NCI-H226 (cell line): ENCODE results near the gene IL25.

ENCODE experiments used
- DNase-seq: peaks from one replicate; pipeline ENCODE4 v3.0.0-alpha.2; 2015

IL25 gene

DNA sequence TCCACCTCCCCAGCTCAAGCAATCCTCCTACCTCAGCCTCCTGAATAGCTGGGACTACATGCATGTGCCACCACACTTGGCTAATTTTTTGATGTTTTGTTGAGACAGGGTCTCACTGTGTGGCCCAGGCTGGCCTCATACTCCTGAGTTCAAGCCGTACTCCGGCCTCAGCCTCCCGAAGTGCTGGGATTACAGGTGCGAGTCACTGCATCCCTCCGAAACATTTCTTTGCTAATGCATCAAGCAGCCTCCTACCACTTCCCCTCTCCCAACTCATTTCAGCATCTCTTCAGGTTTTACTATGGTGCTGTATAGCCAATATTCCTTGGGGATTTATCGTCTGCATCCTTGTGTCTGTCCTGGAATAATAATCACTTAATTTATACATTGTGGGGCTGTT is 17.6 kb upstream of the IL25 start:
- DNase-seq = no peak

DNA sequence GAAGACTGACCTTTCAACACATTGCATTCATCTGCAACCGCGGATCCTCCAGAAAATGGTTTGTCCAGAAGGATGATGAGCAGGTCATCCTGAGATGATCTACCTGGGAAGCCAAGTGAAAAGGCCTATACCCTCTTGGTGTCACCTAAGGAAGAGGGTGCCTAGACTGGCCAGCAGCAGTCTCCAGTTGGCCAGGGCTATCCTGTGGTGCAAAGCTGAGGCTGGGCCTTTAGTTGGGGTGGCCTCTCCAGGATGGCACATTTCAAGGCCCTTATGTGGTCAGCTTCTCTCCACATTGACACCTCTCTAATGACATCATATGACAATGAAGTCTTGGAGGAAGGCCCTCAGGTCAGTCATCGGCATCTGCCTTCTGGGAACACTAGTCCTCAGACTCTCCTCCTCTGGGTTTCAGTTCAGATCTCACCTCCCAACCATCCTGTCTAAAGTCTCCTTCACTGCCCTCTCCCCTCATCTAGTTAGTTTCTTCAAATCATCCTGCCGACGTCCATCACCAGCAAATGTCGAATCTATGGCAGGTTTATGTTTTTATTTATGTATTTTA is 16.7 kb upstream of the IL25 start:
- no peak for DNase-seq

GRCh38 chr14:23356662-23357061 is 15.9 kb upstream of the IL25 start:
- no peak for DNase-seq

- no peak for DNase-seq
Observed at GRCh38 chr14:23357261-23357660, 15.3 kb upstream of the IL25 start.

DNA sequence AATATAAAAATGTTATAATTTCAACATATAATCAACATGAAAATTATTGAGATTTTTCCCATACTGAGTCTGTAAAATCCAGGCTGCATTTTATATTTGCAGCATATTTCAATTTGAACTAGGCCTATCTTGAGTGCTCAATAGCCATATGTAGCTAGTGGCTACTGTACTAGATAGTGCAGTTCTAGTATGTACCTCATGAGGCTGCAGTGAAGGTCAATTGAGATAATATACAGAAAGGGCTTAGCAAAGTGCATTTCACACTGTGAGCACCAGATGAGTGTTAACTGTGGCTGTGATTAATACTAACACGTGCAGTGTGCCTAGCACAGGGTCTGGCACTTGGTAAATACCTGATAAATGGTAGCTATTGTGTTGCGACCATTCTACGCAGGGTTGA is 14.6 kb upstream of the IL25 start:
- DNase-seq = no peak

GRCh38 chr14:23358553-23359166 is 13.9 kb upstream of the IL25 start:
- DNase-seq = no peak

- no peak for DNase-seq
Observed at GRCh38 chr14:23359167-23359626, 13.4 kb upstream of the IL25 start.

GRCh38 chr14:23359722-23360447 is 12.7 kb upstream of the IL25 start:
- no peak for DNase-seq

DNA sequence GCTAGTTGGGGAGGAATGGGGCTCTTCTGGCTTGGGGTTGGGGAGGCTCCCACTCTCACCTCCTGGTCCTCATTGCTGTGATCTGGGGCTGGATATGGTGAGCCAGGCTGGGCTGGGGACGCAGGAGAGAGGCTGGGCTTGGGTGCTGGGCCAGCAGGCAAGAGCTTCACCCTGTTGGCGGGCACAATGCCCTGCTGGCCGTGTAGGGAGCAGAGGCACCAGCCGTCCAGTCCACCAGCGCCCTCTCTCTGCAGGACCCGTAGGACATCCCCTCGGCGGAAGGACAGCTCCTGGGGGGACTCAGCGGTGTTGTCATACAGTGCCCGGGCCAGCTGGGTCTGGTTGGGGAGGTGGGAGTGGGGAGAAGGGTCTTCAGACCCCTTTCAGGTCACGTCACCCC is 12.1 kb upstream of the IL25 start:
- no peak for DNase-seq

GRCh38 chr14:23361320-23361719 is 11.3 kb upstream of the IL25 start:
- no peak for DNase-seq

GRCh38 chr14:23361763-23362162 is 10.8 kb upstream of the IL25 start:
- DNase-seq = no peak

- DNase-seq = no peak
Observed at GRCh38 chr14:23362200-23362599, 10.4 kb upstream of the IL25 start.

- no peak for DNase-seq
Observed at GRCh38 chr14:23364164-23365035, 8.2 kb upstream of the IL25 start.

DNA sequence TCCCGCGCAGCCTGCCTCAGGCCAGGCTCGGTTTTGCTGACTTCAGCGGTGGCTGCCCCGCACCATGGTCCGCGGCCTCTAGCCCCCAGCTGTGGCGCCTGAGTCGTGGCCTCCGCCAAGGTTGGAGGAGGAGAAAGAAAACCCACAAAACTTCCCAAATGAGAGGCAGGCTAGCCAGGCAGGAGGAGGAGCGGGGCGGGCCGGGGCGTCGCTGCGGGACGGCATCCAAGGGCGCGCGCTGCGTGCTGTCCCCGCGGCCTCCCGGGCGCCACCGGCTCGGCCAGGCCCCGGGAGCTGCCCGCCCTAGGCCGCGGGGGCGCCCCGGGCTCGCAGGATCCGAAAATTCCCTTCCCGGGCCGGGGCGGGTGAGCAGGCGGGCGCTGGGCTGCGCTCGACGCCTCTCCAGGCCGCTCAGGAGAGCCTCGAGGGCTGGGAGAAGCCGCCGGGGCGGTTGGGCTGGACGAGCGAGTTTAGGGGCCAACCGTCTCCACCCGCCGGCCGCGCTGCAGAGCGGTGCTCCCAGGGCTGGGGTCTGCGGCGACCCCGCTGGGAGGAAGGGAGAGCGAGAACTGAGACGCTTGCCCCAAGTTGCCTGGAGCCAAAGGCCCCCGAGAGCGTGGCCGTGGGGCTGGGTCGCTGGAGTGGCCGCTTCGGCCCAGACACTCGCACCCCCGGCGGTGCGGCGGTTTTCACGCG is 7.4 kb upstream of the IL25 start, which contains the start of gene EFS:
Gene EFS, minus strand, starts transcription at position 137 of the 696 bp plus-strand sequence. CDS start 147 bp downstream, outside the sequence.
- DNase-seq = no peak

DNA sequence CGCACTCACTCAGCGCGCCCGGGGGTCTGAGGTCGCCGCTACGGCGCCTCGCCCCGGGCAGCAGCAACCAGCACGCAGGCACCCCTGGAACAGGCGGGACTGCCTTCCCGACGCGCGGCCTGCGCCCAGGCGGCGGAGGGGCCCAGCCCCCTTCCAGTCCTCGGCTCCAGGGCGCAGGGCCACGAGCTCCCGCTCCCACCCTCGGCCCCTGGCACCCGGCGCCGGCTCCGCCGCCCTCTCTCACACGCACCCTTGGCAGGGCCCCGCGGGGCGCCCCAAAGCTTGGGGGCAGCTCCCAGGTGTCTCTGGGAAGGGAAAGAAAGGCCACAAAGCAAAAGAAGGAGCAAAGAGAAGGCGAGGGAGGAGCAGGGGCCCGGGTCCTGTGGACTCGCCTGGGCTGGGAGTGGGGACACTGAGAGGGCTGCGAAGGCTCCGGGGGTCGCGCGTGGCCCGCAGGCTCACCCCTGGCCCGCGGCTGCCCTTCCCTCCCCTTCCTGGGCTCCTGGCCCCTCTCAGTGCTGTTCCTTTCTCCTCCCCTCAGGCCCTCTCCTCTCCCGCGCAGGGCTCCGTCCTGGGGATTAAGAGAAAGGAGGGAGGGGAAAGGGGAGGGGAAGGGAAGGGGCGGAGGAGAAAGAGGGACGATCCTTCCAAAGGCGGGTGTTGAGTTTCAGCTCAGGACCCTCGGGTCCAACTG is 6.7 kb upstream of the IL25 start:
- DNase-seq = no peak

- DNase-seq = no peak
Observed at GRCh38 chr14:23366426-23366921, 6.1 kb upstream of the IL25 start.

- DNase-seq = no peak
Observed at GRCh38 chr14:23370221-23370620, 2.4 kb upstream of the IL25 start.

- no peak for DNase-seq
Observed at GRCh38 chr14:23371865-23372264, 744 bp upstream of the IL25 start.

- no peak for DNase-seq
Observed at GRCh38 chr14:23373041-23373440, 432 bp downstream of the IL25 start.

GRCh38 chr14:23375527-23376251 is 3.1 kb downstream of the IL25 start:
- no peak for DNase-seq
